ENCODE results near the gene KCNF1.

DNA sequence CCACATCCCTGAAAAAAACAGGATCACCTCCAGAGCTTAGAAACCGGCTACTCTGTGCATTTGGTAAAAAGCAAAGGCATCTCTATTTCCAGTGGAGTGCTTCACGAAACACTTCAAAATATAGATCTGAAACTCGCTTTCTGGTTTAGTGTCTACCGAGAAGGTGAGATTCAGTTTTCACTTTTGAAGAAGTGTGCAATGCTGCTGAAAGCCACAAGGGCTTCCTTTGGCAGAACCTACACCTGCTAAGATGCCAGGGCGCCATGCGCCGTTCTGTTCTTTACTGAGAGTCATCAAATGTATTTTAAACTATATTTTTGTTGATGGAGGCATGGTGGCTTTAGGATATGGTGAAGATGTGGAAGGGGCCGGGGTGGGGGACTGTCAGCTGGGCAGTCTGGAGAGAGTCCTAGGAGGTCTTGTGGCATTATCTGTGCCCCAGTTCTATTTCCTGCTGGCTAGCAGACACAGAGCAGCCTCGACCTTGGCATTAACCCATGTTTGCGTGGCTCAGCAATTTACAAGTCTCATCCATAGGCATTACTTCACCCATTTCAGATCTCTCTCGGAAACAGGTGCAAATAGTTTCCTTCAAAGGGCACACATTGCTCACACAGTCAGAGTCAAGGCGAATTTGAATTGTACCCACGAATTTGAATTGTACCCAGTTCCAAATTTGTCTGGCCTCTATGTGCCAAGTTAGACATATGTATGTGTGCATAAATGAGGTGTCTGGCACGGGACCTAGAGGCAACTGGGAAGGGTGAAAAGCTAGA is 46.7 kb upstream of the KCNF1 start:
- TF ChIP-seq POLR2AphosphoS5 (IDR thresholded peaks at IDR 0.05; ENCODE audit: low read depth, low read length) = no peak
- TF ChIP-seq, protein P1, sequence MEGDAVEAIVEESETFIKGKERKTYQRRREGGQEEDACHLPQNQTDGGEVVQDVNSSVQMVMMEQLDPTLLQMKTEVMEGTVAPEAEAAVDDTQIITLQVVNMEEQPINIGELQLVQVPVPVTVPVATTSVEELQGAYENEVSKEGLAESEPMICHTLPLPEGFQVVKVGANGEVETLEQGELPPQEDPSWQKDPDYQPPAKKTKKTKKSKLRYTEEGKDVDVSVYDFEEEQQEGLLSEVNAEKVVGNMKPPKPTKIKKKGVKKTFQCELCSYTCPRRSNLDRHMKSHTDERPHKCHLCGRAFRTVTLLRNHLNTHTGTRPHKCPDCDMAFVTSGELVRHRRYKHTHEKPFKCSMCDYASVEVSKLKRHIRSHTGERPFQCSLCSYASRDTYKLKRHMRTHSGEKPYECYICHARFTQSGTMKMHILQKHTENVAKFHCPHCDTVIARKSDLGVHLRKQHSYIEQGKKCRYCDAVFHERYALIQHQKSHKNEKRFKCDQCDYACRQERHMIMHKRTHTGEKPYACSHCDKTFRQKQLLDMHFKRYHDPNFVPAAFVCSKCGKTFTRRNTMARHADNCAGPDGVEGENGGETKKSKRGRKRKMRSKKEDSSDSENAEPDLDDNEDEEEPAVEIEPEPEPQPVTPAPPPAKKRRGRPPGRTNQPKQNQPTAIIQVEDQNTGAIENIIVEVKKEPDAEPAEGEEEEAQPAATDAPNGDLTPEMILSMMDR (IDR thresholded peaks at IDR 0.05; ENCODE audit: control extremely low read depth in 1 of 3, insufficient read depth in 1 of 3, low read depth in 1 of 3, low read length in 3 of 3) = peak in 1 of 3 experiments; percentile 22; a peak in 1 of 4 replicates
- no peak for TF ChIP-seq GABPA (IDR thresholded peaks at IDR 0.05; ENCODE audit: borderline replicate concordance, insufficient read depth, low read length)
- TF ChIP-seq, protein P2, sequence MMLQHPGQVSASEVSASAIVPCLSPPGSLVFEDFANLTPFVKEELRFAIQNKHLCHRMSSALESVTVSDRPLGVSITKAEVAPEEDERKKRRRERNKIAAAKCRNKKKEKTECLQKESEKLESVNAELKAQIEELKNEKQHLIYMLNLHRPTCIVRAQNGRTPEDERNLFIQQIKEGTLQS (IDR thresholded peaks at IDR 0.05; ENCODE audit: insufficient read depth, low read depth, low read length) = no peak
- TF ChIP-seq BRCA1 (IDR thresholded peaks at IDR 0.05; ENCODE audit: low read depth, low read length) = no peak
- TF ChIP-seq MAFK (IDR thresholded peaks at IDR 0.05; ENCODE audit: low read depth, low read length) = no peak
- TF ChIP-seq TAF1 (IDR thresholded peaks at IDR 0.05; ENCODE audit: low read depth, low read length) = no peak
- no peak for TF ChIP-seq POLR2A (IDR thresholded peaks at IDR 0.05; ENCODE audit: control extremely low read depth in 1 of 2, low read depth in 2 of 2, low read length in 2 of 2)
